Activated CD8-positive, alpha-beta memory T cell treated with anti-CD3 and anti-CD28 coated beads, Interleukin-2, amount 10 ng/mL, durations not matched to agents 7 days and 5 days (primary cell): Measurements from ENCODE around the gene NSD1. TPM values are rescaled to one million over a fixed set of nuclear protein-coding genes. Genes with fewer than 3 reads are reported as not detected.

ENCODE experiments used
- ATAC-seq: fragments of 150-1000 bp; cut with Tn5 transposase; one replicate; pipeline ENCODE4 v1.10.0; 2021; ENCODE audit warnings: moderate library complexity
- CTCF ChIA-PET: fragments of 350-600 bp; sonication (Branson Sonifier 250); formaldehyde crosslinking; loops from one replicate; lab custom pipeline; 2021; ENCODE audit warnings: antibody characterized with exemption; lab: Charles Lee
- DNase-seq: peaks from one replicate; pipeline ENCODE4 v3.0.0-alpha.2; 2020
- H3K27ac Mint-ChIP-seq: one replicate; pipeline ENCODE4 v1.8.0; 2021; ENCODE audit warnings: mild to moderate bottlenecking, mixed read lengths
- H3K27me3 Mint-ChIP-seq: one replicate; pipeline ENCODE4 v1.8.0; 2021; ENCODE audit warnings: mixed read lengths
- H3K36me3 Mint-ChIP-seq: one replicate; pipeline ENCODE4 v1.8.0; 2021; ENCODE audit warnings: mild to moderate bottlenecking, mixed read lengths
- H3K4me1 Mint-ChIP-seq: one replicate; pipeline ENCODE4 v1.8.0; 2021; ENCODE audit warnings: mixed read lengths
- H3K4me3 Mint-ChIP-seq: one replicate; pipeline ENCODE4 v1.8.0; 2021; ENCODE audit warnings: mild to moderate bottlenecking, moderate library complexity, mixed read lengths
- H3K9me3 Mint-ChIP-seq: one replicate; pipeline ENCODE4 v1.8.0; 2022; ENCODE audit warnings: low read depth, mixed read lengths
- total RNA-seq, 2 experiments: library from RNA; stranded (reverse); gene quantifications; one replicate each; pipeline ENCODE4 v1.2.3, GENCODE V29; 2021

NSD1 gene
- total RNA-seq, 2 experiments from 2014 or later, result 94.6 to 114 TPM

GRCh38 chr5:177271113-177271512 lies 137.5 kb downstream of the NSD1 start:
- Mint-ChIP-seq H3K27me3 (no peaks in the 10 kb centered on the region), H3K4me3 (no peak overlapping the region), H3K36me3 (peaks cover 40% of the 10 kb centered on the region), H3K4me1 (no peaks in the 10 kb centered on the region), H3K27ac (no peak overlapping the region), H3K9me3 (no peaks in the 10 kb centered on the region)
- ATAC-seq (no peak), DNase-seq (no peak)
- CTCF ChIA-PET, result interaction anchor here (0.7 to 2.0 kb wide), 2 partner anchors 15 to 157 kb away, joined by 4 to 6 read pairs; no protein-coding TSS in a partner anchor

- DNase-seq (no peak), ATAC-seq (no peak)
- Mint-ChIP-seq H3K4me1 (peaks cover 10% of the 10 kb centered on the region), H3K36me3 (peaks cover 38% of the 10 kb centered on the region), H3K27ac (no peak overlapping the region), H3K27me3 (no peaks in the 10 kb centered on the region), H3K9me3 (no peaks in the 10 kb centered on the region), H3K4me3 (no peak overlapping the region)
- CTCF ChIA-PET, result interaction anchor here (0.8 to 2.2 kb wide), 2 partner anchors 12 to 162 kb away, joined by 5 to 9 read pairs; no protein-coding TSS in a partner anchor
Observed at GRCh38 chr5:177275883-177276282, 142.3 kb downstream of the NSD1 start.

- H3K27ac Mint-ChIP-seq, result peak overlapping the region; percentile 67
- CTCF ChIA-PET, result interaction anchor here (1.0 to 2.2 kb wide), 3 partner anchors 12 to 165 kb away, joined by 3 to 9 read pairs (median 4); no protein-coding TSS in a partner anchor
- H3K4me1 Mint-ChIP-seq, result peaks cover 10% of the 10 kb centered on the region
- DNase-seq, result no peak
- H3K4me3 Mint-ChIP-seq, result no peak overlapping the region
- no peaks in the 10 kb centered on the region for H3K27me3 Mint-ChIP-seq
- ATAC-seq, result no peak
- H3K9me3 Mint-ChIP-seq, result no peaks in the 10 kb centered on the region
- peaks cover 37% of the 10 kb centered on the region for H3K36me3 Mint-ChIP-seq
Observed at GRCh38 chr5:177276886-177277285, 143.3 kb downstream of the NSD1 start.

- Mint-ChIP-seq H3K27ac (no peak overlapping the region), H3K36me3 (peaks cover 46% of the 10 kb centered on the region), H3K27me3 (no peaks in the 10 kb centered on the region), H3K4me3 (no peak overlapping the region), H3K9me3 (no peaks in the 10 kb centered on the region), H3K4me1 (peaks cover 17% of the 10 kb centered on the region)
- DNase-seq (no peak), ATAC-seq (no peak)
- CTCF ChIA-PET, result interaction anchor here (1.0 to 1.4 kb wide), 2 partner anchors 18 to 22 kb away, joined by 3 read pairs; no protein-coding TSS in a partner anchor
Observed at GRCh38 chr5:177288191-177288590, 154.6 kb downstream of the NSD1 start.

GRCh38 chr5:177290816-177291596 lies 157.4 kb downstream of the NSD1 start:
- Mint-ChIP-seq H3K4me3 (no peak overlapping the region), H3K27ac (no peak overlapping the region), H3K9me3 (no peaks in the 10 kb centered on the region), H3K4me1 (peaks cover 33% of the 10 kb centered on the region), H3K27me3 (no peaks in the 10 kb centered on the region), H3K36me3 (peaks cover 56% of the 10 kb centered on the region)
- DNase-seq (no peak), ATAC-seq (no peak)
- CTCF ChIA-PET, result interaction anchor here (0.6 to 1.2 kb wide), 2 partner anchors 165 kb away, joined by 3 read pairs; no protein-coding TSS in a partner anchor

- no peak for DNase-seq
- Mint-ChIP-seq H3K27me3 (no peaks in the 10 kb centered on the region), H3K27ac (no peak overlapping the region), H3K36me3 (peaks cover 58% of the 10 kb centered on the region), H3K9me3 (no peaks in the 10 kb centered on the region), H3K4me1 (peaks cover 35% of the 10 kb centered on the region), H3K4me3 (no peak overlapping the region)
- CTCF ChIA-PET, result no interaction called here
- ATAC-seq, result no peak
Observed at GRCh38 chr5:177291735-177292134, 158.2 kb downstream of the NSD1 start.

- DNase-seq, result no peak
- H3K4me1 Mint-ChIP-seq, result peaks cover 53% of the 10 kb centered on the region
- H3K4me3 Mint-ChIP-seq, result no peak overlapping the region
- H3K27me3 Mint-ChIP-seq, result no peaks in the 10 kb centered on the region
- H3K36me3 Mint-ChIP-seq, result peaks cover 64% of the 10 kb centered on the region
- no peaks in the 10 kb centered on the region for H3K9me3 Mint-ChIP-seq
- CTCF ChIA-PET, result interaction anchor here (0.9 to 1.7 kb wide), 5 partner anchors 10 to 181 kb away, joined by 3 to 5 read pairs (median 3); partner anchors contain the start of genes PRELID1 and RAB24
- no peak for ATAC-seq
- no peak overlapping the region for H3K27ac Mint-ChIP-seq
Observed at GRCh38 chr5:177293819-177294581, 160.4 kb downstream of the NSD1 start.

- H3K36me3 Mint-ChIP-seq, result peaks cover 61% of the 10 kb centered on the region
Observed at GRCh38 chr5:177294632-177295031, 161.1 kb downstream of the NSD1 start.

GRCh38 chr5:177295924-177296323 lies 162.4 kb downstream of the NSD1 start:
- ATAC-seq, result no peak
- no peak for DNase-seq
- Mint-ChIP-seq H3K36me3 (peaks cover 64% of the 10 kb centered on the region), H3K4me1 (peaks cover 69% of the 10 kb centered on the region), H3K9me3 (no peaks in the 10 kb centered on the region), H3K27ac (peak overlapping the region; percentile 82), H3K4me3 (peak overlapping the region; percentile 6), H3K27me3 (no peaks in the 10 kb centered on the region)
- CTCF ChIA-PET, result interaction anchor here (0.8 to 1.8 kb wide), 7 partner anchors 14 to 225 kb away, joined by 3 to 8 read pairs (median 3); no protein-coding TSS in a partner anchor

More at GRCh38 chr5:177294632-177295031, 161.1 kb downstream of the NSD1 start:
- ATAC-seq (no peak), DNase-seq (no peak)
- no peaks in the 10 kb centered on the region for H3K9me3 Mint-ChIP-seq
- H3K27me3 Mint-ChIP-seq, result no peaks in the 10 kb centered on the region
- peak overlapping the region; percentile 18 for H3K27ac Mint-ChIP-seq
- no peak overlapping the region for H3K4me3 Mint-ChIP-seq
- H3K4me1 Mint-ChIP-seq, result peaks cover 59% of the 10 kb centered on the region
- CTCF ChIA-PET, result interaction anchor here (1.5 to 1.7 kb wide), 2 partner anchors 15 to 161 kb away, joined by 3 to 5 read pairs; no protein-coding TSS in a partner anchor

- CTCF ChIA-PET, result interaction anchor here (0.8 to 1.8 kb wide), 7 partner anchors 13 to 225 kb away, joined by 3 to 8 read pairs (median 3); no protein-coding TSS in a partner anchor
- peaks cover 72% of the 10 kb centered on the region for H3K4me1 Mint-ChIP-seq
- peak overlapping the region; percentile 82 for H3K27ac Mint-ChIP-seq
- H3K27me3 Mint-ChIP-seq, result no peaks in the 10 kb centered on the region
- ATAC-seq (peak; percentile 15), DNase-seq (no peak)
- H3K9me3 Mint-ChIP-seq, result no peaks in the 10 kb centered on the region
- peaks cover 67% of the 10 kb centered on the region for H3K36me3 Mint-ChIP-seq
- no peak overlapping the region for H3K4me3 Mint-ChIP-seq
Observed at GRCh38 chr5:177296581-177296980, 163.0 kb downstream of the NSD1 start.

GRCh38 chr5:177297922-177298321 lies 164.3 kb downstream of the NSD1 start:
- Mint-ChIP-seq H3K27me3 (no peaks in the 10 kb centered on the region), H3K9me3 (no peaks in the 10 kb centered on the region), H3K36me3 (peaks cover 63% of the 10 kb centered on the region), H3K27ac (no peak overlapping the region), H3K4me1 (peaks cover 78% of the 10 kb centered on the region), H3K4me3 (no peak overlapping the region)
- DNase-seq (no peak), ATAC-seq (no peak)
- CTCF ChIA-PET, result interaction anchor here (1.0 to 4.9 kb wide), 5 partner anchors 12 to 186 kb away, joined by 3 to 34 read pairs (median 5); no protein-coding TSS in a partner anchor

- DNase-seq, result no peak
- Mint-ChIP-seq H3K27ac (peak overlapping the region; percentile 77), H3K36me3 (peaks cover 57% of the 10 kb centered on the region), H3K4me3 (no peak overlapping the region), H3K9me3 (no peaks in the 10 kb centered on the region), H3K4me1 (peaks cover 77% of the 10 kb centered on the region), H3K27me3 (no peaks in the 10 kb centered on the region)
- no peak for ATAC-seq
- CTCF ChIA-PET, result interaction anchor here (0.6 to 4.9 kb wide), 6 partner anchors 10 to 186 kb away, joined by 3 to 34 read pairs (median 4); partner anchors contain the start of gene LMAN2
Observed at GRCh38 chr5:177299697-177300096, 166.1 kb downstream of the NSD1 start.
